HG03457 (cell line): Measurements from ENCODE around the gene SHC3.

ENCODE experiments used
- ATAC-seq: cut with Tn5 transposase; IDR thresholded peaks from one replicate; pipeline ENCODE4 v1.9.1; 2021; ENCODE audit warnings: moderate number of reproducible peaks; ENCODE audit not compliant: unreplicated experiment

Gene SHC3

GRCh38 chr9:88991066-88992034 is 187.3 kb downstream of the SHC3 start, which contains the start of gene S1PR3:
Gene S1PR3, plus strand, starts transcription at chr9:88991468. Its CDS starts 9,733 bp downstream, at chr9:89001201.
- ATAC-seq, result no peak

GRCh38 chr9:88990729-88991065 is 187.9 kb downstream of the SHC3 start:
- no peak for ATAC-seq

- no peak for ATAC-seq
These were observed 188.4 kb downstream of the SHC3 start for GRCh38 chr9:88990041-88990728.

- ATAC-seq, result no peak
These were observed 189.6 kb downstream of the SHC3 start for GRCh38 chr9:88988796-88989641.

GRCh38 chr9:88987661-88988060 is 191.0 kb downstream of the SHC3 start:
- ATAC-seq, result no peak

GRCh38 chr9:88986776-88987175 is 191.8 kb downstream of the SHC3 start:
- ATAC-seq, result no peak

GRCh38 chr9:88985616-88986015 is 193.0 kb downstream of the SHC3 start:
- no peak for ATAC-seq

GRCh38 chr9:88984543-88984883 is 194.1 kb downstream of the SHC3 start:
- no peak for ATAC-seq

- no peak for ATAC-seq
These were observed 194.6 kb downstream of the SHC3 start for GRCh38 chr9:88983865-88984542.

- no peak for ATAC-seq
These were observed 197.8 kb downstream of the SHC3 start for GRCh38 chr9:88980740-88981203.

- no peak for ATAC-seq
These were observed 198.8 kb downstream of the SHC3 start for GRCh38 chr9:88979791-88980190.

GRCh38 chr9:88979021-88979420 is 199.6 kb downstream of the SHC3 start:
- ATAC-seq, result no peak

GRCh38 chr9:88978034-88978433 is 200.6 kb downstream of the SHC3 start:
- no peak for ATAC-seq

- ATAC-seq, result no peak
These were observed 201.7 kb downstream of the SHC3 start for GRCh38 chr9:88976890-88977257.

- ATAC-seq, result no peak
These were observed 202.4 kb downstream of the SHC3 start for GRCh38 chr9:88975966-88976889.

- no peak for ATAC-seq
These were observed 204.0 kb downstream of the SHC3 start for GRCh38 chr9:88974641-88975040.

- no peak for ATAC-seq
These were observed 205.2 kb downstream of the SHC3 start for GRCh38 chr9:88973281-88974045.

GRCh38 chr9:88972401-88972800 is 206.2 kb downstream of the SHC3 start:
- no peak for ATAC-seq
